ENCODE results near the gene IGF1R.

DNA sequence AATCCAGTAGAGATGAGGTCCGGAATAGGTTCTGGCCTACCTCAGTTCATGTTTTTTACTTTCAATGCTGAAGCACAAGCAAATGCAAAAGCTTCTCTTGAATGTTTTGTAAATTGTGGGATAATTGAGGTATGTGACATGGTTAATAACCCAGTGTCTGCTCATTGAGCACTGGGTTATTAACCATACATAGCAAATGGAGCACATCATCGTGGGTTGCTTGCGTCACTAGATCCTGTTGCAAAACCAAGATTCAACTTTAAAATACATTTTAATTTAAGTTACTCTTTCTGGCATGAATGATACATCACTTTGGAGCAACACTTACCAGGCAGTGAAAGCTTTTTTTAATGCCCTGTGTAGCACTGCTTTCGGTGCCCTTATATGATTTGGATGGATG, 165.6 kb downstream of the IGF1R start:
- TF ChIP-seq, protein P1, sequence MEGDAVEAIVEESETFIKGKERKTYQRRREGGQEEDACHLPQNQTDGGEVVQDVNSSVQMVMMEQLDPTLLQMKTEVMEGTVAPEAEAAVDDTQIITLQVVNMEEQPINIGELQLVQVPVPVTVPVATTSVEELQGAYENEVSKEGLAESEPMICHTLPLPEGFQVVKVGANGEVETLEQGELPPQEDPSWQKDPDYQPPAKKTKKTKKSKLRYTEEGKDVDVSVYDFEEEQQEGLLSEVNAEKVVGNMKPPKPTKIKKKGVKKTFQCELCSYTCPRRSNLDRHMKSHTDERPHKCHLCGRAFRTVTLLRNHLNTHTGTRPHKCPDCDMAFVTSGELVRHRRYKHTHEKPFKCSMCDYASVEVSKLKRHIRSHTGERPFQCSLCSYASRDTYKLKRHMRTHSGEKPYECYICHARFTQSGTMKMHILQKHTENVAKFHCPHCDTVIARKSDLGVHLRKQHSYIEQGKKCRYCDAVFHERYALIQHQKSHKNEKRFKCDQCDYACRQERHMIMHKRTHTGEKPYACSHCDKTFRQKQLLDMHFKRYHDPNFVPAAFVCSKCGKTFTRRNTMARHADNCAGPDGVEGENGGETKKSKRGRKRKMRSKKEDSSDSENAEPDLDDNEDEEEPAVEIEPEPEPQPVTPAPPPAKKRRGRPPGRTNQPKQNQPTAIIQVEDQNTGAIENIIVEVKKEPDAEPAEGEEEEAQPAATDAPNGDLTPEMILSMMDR (IDR thresholded peaks at IDR 0.05 in 2 of 3, conservative IDR thresholded peaks at IDR 0.05 in 1 of 3; ENCODE audit: borderline replicate concordance in 1 of 3, insufficient read depth in 1 of 3, low read depth in 2 of 3, low read length in 2 of 3) = no peak
- TF ChIP-seq POLR2A (IDR thresholded peaks at IDR 0.05; ENCODE audit: borderline replicate concordance, extremely low read depth, insufficient read depth, insufficient read length) = no peak
- TF ChIP-seq POLR2AphosphoS5 (IDR thresholded peaks at IDR 0.05; ENCODE audit: low read depth, low read length) = no peak
- no peak for TF ChIP-seq SIN3A (IDR thresholded peaks at IDR 0.05; ENCODE audit: low read depth)
- no peak for TF ChIP-seq EZH2 (IDR thresholded peaks at IDR 0.05)
- TF ChIP-seq, protein P2, sequence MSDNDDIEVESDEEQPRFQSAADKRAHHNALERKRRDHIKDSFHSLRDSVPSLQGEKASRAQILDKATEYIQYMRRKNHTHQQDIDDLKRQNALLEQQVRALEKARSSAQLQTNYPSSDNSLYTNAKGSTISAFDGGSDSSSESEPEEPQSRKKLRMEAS (IDR thresholded peaks at IDR 0.05) = no peak
- TF ChIP-seq, protein P3, sequence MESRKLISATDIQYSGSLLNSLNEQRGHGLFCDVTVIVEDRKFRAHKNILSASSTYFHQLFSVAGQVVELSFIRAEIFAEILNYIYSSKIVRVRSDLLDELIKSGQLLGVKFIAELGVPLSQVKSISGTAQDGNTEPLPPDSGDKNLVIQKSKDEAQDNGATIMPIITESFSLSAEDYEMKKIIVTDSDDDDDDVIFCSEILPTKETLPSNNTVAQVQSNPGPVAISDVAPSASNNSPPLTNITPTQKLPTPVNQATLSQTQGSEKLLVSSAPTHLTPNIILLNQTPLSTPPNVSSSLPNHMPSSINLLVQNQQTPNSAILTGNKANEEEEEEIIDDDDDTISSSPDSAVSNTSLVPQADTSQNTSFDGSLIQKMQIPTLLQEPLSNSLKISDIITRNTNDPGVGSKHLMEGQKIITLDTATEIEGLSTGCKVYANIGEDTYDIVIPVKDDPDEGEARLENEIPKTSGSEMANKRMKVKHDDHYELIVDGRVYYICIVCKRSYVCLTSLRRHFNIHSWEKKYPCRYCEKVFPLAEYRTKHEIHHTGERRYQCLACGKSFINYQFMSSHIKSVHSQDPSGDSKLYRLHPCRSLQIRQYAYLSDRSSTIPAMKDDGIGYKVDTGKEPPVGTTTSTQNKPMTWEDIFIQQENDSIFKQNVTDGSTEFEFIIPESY (IDR thresholded peaks at IDR 0.05; ENCODE audit: extremely low read depth, insufficient replicate concordance, low read length) = no peak
- no peak for TF ChIP-seq YY1 (IDR thresholded peaks at IDR 0.05; ENCODE audit: extremely low read depth, insufficient replicate concordance, low read depth, low read length)
- TF ChIP-seq, protein P4, sequence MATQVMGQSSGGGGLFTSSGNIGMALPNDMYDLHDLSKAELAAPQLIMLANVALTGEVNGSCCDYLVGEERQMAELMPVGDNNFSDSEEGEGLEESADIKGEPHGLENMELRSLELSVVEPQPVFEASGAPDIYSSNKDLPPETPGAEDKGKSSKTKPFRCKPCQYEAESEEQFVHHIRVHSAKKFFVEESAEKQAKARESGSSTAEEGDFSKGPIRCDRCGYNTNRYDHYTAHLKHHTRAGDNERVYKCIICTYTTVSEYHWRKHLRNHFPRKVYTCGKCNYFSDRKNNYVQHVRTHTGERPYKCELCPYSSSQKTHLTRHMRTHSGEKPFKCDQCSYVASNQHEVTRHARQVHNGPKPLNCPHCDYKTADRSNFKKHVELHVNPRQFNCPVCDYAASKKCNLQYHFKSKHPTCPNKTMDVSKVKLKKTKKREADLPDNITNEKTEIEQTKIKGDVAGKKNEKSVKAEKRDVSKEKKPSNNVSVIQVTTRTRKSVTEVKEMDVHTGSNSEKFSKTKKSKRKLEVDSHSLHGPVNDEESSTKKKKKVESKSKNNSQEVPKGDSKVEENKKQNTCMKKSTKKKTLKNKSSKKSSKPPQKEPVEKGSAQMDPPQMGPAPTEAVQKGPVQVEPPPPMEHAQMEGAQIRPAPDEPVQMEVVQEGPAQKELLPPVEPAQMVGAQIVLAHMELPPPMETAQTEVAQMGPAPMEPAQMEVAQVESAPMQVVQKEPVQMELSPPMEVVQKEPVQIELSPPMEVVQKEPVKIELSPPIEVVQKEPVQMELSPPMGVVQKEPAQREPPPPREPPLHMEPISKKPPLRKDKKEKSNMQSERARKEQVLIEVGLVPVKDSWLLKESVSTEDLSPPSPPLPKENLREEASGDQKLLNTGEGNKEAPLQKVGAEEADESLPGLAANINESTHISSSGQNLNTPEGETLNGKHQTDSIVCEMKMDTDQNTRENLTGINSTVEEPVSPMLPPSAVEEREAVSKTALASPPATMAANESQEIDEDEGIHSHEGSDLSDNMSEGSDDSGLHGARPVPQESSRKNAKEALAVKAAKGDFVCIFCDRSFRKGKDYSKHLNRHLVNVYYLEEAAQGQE (IDR thresholded peaks at IDR 0.05; ENCODE audit: low read depth) = no peak
- no peak for TF ChIP-seq EZH2phosphoT487 (IDR thresholded peaks at IDR 0.05; ENCODE audit: borderline replicate concordance)
- no peak for TF ChIP-seq CEBPB (IDR thresholded peaks at IDR 0.05; ENCODE audit: low read depth)
- no peak for TF ChIP-seq RAD21 (IDR thresholded peaks at IDR 0.05; ENCODE audit: low read depth)
